Measurements from ENCODE around the gene DISP3.

The DISP3 gene

GRCh38 chr1:11516961-11517635 is 38.1 kb downstream of the DISP3 start:
- Histone ChIP-seq H3K4me2 (ENCODE audit: insufficient read depth, low read length) (no peak overlapping the region), H3K9ac (ENCODE audit: low read depth, low read length) (no peak overlapping the region), H2AFZ (ENCODE audit: low read depth, low read length) (no peak overlapping the region), H3K9me3 (ENCODE audit: insufficient read depth, low read length, severe bottlenecking) (no peaks in the 10 kb centered on the region), H3K27ac (ENCODE audit: low read length) (no peak overlapping the region), H4K20me1 (ENCODE audit: insufficient read depth, low read length) (no peaks in the 10 kb centered on the region), H3K79me2 (ENCODE audit: insufficient read depth, low read length) (no peaks in the 10 kb centered on the region), H3K4me3 (ENCODE audit: low read depth in 1 of 2, low read length in 2 of 2) (no peak overlapping the region), H3K27me3 (ENCODE audit: insufficient read depth, low read length, poor library complexity) (no peaks in the 10 kb centered on the region), H3K36me3 (ENCODE audit: insufficient read depth, low read length) (no peaks in the 10 kb centered on the region), H3K4me1 (ENCODE audit: insufficient read depth, low read length) (no peaks in the 10 kb centered on the region)
- ATAC-seq (ENCODE audit: insufficient read depth, low read depth), result no peak
- DNase-seq, result no peak
- TF ChIP-seq EZH2 (IDR thresholded peaks at IDR 0.05; ENCODE audit: borderline replicate concordance, low read depth, low read length, severe bottlenecking) (no peak), CTCF (IDR thresholded peaks at IDR 0.05; ENCODE audit: borderline replicate concordance, extremely low read depth, low read length, poor library complexity, severe bottlenecking) (no peak)

- no peaks in the 10 kb centered on the region for H3K79me2 ChIP-seq (ENCODE audit: insufficient read depth, low read length)
- no peaks in the 10 kb centered on the region for H3K9me3 ChIP-seq (ENCODE audit: insufficient read depth, low read length, severe bottlenecking)
- TF ChIP-seq CTCF (IDR thresholded peaks at IDR 0.05; ENCODE audit: borderline replicate concordance, extremely low read depth, low read length, poor library complexity, severe bottlenecking), result no peak
- TF ChIP-seq EZH2 (IDR thresholded peaks at IDR 0.05; ENCODE audit: borderline replicate concordance, low read depth, low read length, severe bottlenecking), result no peak
- H3K27me3 ChIP-seq (ENCODE audit: insufficient read depth, low read length, poor library complexity), result no peaks in the 10 kb centered on the region
- H2AFZ ChIP-seq (ENCODE audit: low read depth, low read length), result no peak overlapping the region
- H3K9ac ChIP-seq (ENCODE audit: low read depth, low read length), result no peak overlapping the region
- no peaks in the 10 kb centered on the region for H4K20me1 ChIP-seq (ENCODE audit: insufficient read depth, low read length)
- no peak for DNase-seq
- no peak for ATAC-seq (ENCODE audit: insufficient read depth, low read depth)
- no peak overlapping the region for H3K27ac ChIP-seq (ENCODE audit: low read length)
- no peak overlapping the region for H3K4me2 ChIP-seq (ENCODE audit: insufficient read depth, low read length)
- no peaks in the 10 kb centered on the region for H3K36me3 ChIP-seq (ENCODE audit: insufficient read depth, low read length)
- H3K4me3 ChIP-seq (ENCODE audit: low read depth in 1 of 2, low read length in 2 of 2), result no peak overlapping the region
- H3K4me1 ChIP-seq (ENCODE audit: insufficient read depth, low read length), result no peaks in the 10 kb centered on the region
Measured at GRCh38 chr1:11518016-11518701, 39.2 kb downstream of the DISP3 start.

- H4K20me1 ChIP-seq (ENCODE audit: insufficient read depth, low read length), result no peaks in the 10 kb centered on the region
- ATAC-seq (ENCODE audit: insufficient read depth, low read depth) (no peak), DNase-seq (no peak)
- no peak overlapping the region for H3K27ac ChIP-seq (ENCODE audit: low read length)
- no peak overlapping the region for H3K4me2 ChIP-seq (ENCODE audit: insufficient read depth, low read length)
- no peak for TF ChIP-seq CTCF (IDR thresholded peaks at IDR 0.05; ENCODE audit: borderline replicate concordance, extremely low read depth, low read length, poor library complexity, severe bottlenecking)
- TF ChIP-seq EZH2 (IDR thresholded peaks at IDR 0.05; ENCODE audit: borderline replicate concordance, low read depth, low read length, severe bottlenecking), result no peak
- no peak overlapping the region for H3K9ac ChIP-seq (ENCODE audit: low read depth, low read length)
- no peaks in the 10 kb centered on the region for H3K36me3 ChIP-seq (ENCODE audit: insufficient read depth, low read length)
- H3K4me3 ChIP-seq (ENCODE audit: low read depth in 1 of 2, low read length in 2 of 2), result no peak overlapping the region
- H3K9me3 ChIP-seq (ENCODE audit: insufficient read depth, low read length, severe bottlenecking), result no peaks in the 10 kb centered on the region
- H2AFZ ChIP-seq (ENCODE audit: low read depth, low read length), result no peak overlapping the region
- no peaks in the 10 kb centered on the region for H3K27me3 ChIP-seq (ENCODE audit: insufficient read depth, low read length, poor library complexity)
- H3K79me2 ChIP-seq (ENCODE audit: insufficient read depth, low read length), result no peaks in the 10 kb centered on the region
- no peaks in the 10 kb centered on the region for H3K4me1 ChIP-seq (ENCODE audit: insufficient read depth, low read length)
Measured at GRCh38 chr1:11518791-11519628, 40.1 kb downstream of the DISP3 start.

Measured in DND-41 (cell line).